GM19240 (cell line): ENCODE data around the gene SNRNP27.

ENCODE experiments used
- DNase-seq: peaks from one replicate; pipeline ENCODE4 v3.0.0; 2011; ENCODE audit warnings: low spot score; ENCODE audit not compliant: insufficient read length

Gene SNRNP27

GRCh38 chr2:69916106-69916505 is 22.4 kb downstream of the SNRNP27 start:
- DNase-seq: no peak

GRCh38 chr2:69917852-69918251 is 24.1 kb downstream of the SNRNP27 start:
- no peak for DNase-seq

- no peak for DNase-seq
Measured at GRCh38 chr2:69918401-69918800, 24.6 kb downstream of the SNRNP27 start.

- no peak for DNase-seq
Measured at GRCh38 chr2:69923116-69923515, 29.4 kb downstream of the SNRNP27 start.

GRCh38 chr2:69926849-69927515 is 33.2 kb downstream of the SNRNP27 start:
- DNase-seq: no peak

GRCh38 chr2:69931832-69932595 is 38.3 kb downstream of the SNRNP27 start:
- no peak for DNase-seq

GRCh38 chr2:69932596-69932922 is 38.8 kb downstream of the SNRNP27 start:
- no peak for DNase-seq

- DNase-seq: no peak
Measured at GRCh38 chr2:69933254-69933828, 39.6 kb downstream of the SNRNP27 start.

GRCh38 chr2:69933839-69934613 is 40.3 kb downstream of the SNRNP27 start:
- DNase-seq: no peak

GRCh38 chr2:69934614-69934908 is 40.8 kb downstream of the SNRNP27 start:
- DNase-seq: no peak

GRCh38 chr2:69935011-69935410 is 41.3 kb downstream of the SNRNP27 start:
- DNase-seq: no peak

GRCh38 chr2:69936906-69937305 is 43.1 kb downstream of the SNRNP27 start:
- DNase-seq: no peak

- no peak for DNase-seq
Measured at GRCh38 chr2:69937968-69938367, 44.2 kb downstream of the SNRNP27 start.

GRCh38 chr2:69939722-69940121 is 46.0 kb downstream of the SNRNP27 start:
- DNase-seq: no peak

- DNase-seq: no peak
Measured at GRCh38 chr2:69940691-69941090, 46.9 kb downstream of the SNRNP27 start.

- DNase-seq: no peak
Measured at GRCh38 chr2:69943000-69943842, 49.5 kb downstream of the SNRNP27 start.

- no peak for DNase-seq
Measured at GRCh38 chr2:69943843-69944525, 50.2 kb downstream of the SNRNP27 start.

GRCh38 chr2:69944756-69945155 is 51.0 kb downstream of the SNRNP27 start:
- no peak for DNase-seq

GRCh38 chr2:69945441-69945840 is 51.7 kb downstream of the SNRNP27 start:
- no peak for DNase-seq

- DNase-seq: no peak
Measured at GRCh38 chr2:69945941-69946340, 52.2 kb downstream of the SNRNP27 start.
